Effector memory CD8-positive, alpha-beta T cell (primary cell): ENCODE results near the gene MRPL4.

Experiments used
- ATAC-seq: fragments of 150-1000 bp; cut with Tn5 transposase; replicated peaks from 2 replicates; pipeline ENCODE4 v1.10.0; 2021; ENCODE audit warnings: mild to moderate bottlenecking, moderate library complexity
- DNase-seq, 3 experiments: peaks; one replicate each; pipeline ENCODE4 v3.0.0; 2021
- H3K27ac Mint-ChIP-seq, 2 donors: one replicate each; pipeline ENCODE4 v1.8.0; 2022; ENCODE audit warnings: mild to moderate bottlenecking in 2 of 2, mixed read lengths in 2 of 2, moderate library complexity in 2 of 2
- H3K27me3 Mint-ChIP-seq, 2 donors: one replicate each; pipeline ENCODE4 v1.8.0; 2022; ENCODE audit warnings: mixed read lengths in 2 of 2
- H3K36me3 Mint-ChIP-seq: one replicate; pipeline ENCODE4 v1.8.0; 2022; ENCODE audit warnings: mild to moderate bottlenecking, moderate library complexity, mixed read lengths; ENCODE audit not compliant: insufficient read depth
- H3K4me1 Mint-ChIP-seq, 2 donors: one replicate each; pipeline ENCODE4 v1.8.0; 2022; ENCODE audit warnings: low read depth in 2 of 2, mixed read lengths in 2 of 2
- H3K4me3 Mint-ChIP-seq, 2 donors: one replicate each; pipeline ENCODE4 v1.8.0; 2022; ENCODE audit warnings: mild to moderate bottlenecking in 2 of 2, mixed read lengths in 2 of 2, moderate library complexity in 2 of 2
- H3K9me3 Mint-ChIP-seq, 2 donors: one replicate each; pipeline ENCODE4 v1.8.0; 2022; ENCODE audit warnings: mixed read lengths in 2 of 2
- total RNA-seq, 9 experiments: gene quantifications; one replicate each; lab custom pipeline; 2026; lab: John Stamatoyannopoulos, UW

Gene MRPL4
- total RNA-seq, result 12.4 to 76.9 (median 26.2) reads per million in 9 experiments

GRCh38 chr19:10251792-10252694 lies at the start of gene MRPL4:
Gene MRPL4, plus strand, starts transcription at chr19:10252214. Its CDS starts 40 bp downstream, at chr19:10252254.
- peak; percentile 94 to 96 (median 94) for DNase-seq
- Mint-ChIP-seq H3K9me3 (no peaks in the 10 kb centered on the region), H3K27me3 (no peaks in the 10 kb centered on the region), H3K4me1 (peaks cover 0 to 14% of the 10 kb centered on the region in 2 donors), H3K4me3 (peak within 1 kb of the TSS; percentile 96 to 97), H3K36me3 (peaks cover 39% of the 10 kb centered on the region), H3K27ac (peak within 1 kb of the TSS; percentile 93 to 97)
- peak; percentile 94 for ATAC-seq

- ATAC-seq (no peak), DNase-seq (no peak)
- Mint-ChIP-seq H3K9me3 (no peaks in the 10 kb centered on the region), H3K4me1 (peaks cover 2 to 6% of the 10 kb centered on the region in 2 donors), H3K4me3 (no peak overlapping the region), H3K27me3 (no peaks in the 10 kb centered on the region), H3K27ac (no peak overlapping the region), H3K36me3 (peaks cover 9% of the 10 kb centered on the region)
These were observed 48.3 kb upstream of the MRPL4 start for GRCh38 chr19:10203686-10204085.

GRCh38 chr19:10205636-10206035 lies 46.4 kb upstream of the MRPL4 start:
- H3K4me1 Mint-ChIP-seq, result no peaks in the 10 kb centered on the region
- no peaks in the 10 kb centered on the region for H3K27me3 Mint-ChIP-seq
- no peak overlapping the region for H3K27ac Mint-ChIP-seq
- DNase-seq (no peak), ATAC-seq (no peak)
- no peak overlapping the region for H3K4me3 Mint-ChIP-seq
- peaks cover 9% of the 10 kb centered on the region for H3K36me3 Mint-ChIP-seq
- no peaks in the 10 kb centered on the region for H3K9me3 Mint-ChIP-seq

GRCh38 chr19:10206226-10206885 lies 45.7 kb upstream of the MRPL4 start:
- no peak overlapping the region for H3K4me3 Mint-ChIP-seq
- no peaks in the 10 kb centered on the region for H3K9me3 Mint-ChIP-seq
- ATAC-seq (no peak), DNase-seq (no peak)
- no peaks in the 10 kb centered on the region for H3K4me1 Mint-ChIP-seq
- H3K27ac Mint-ChIP-seq, result peak overlapping the region in 1 of 2 donors; percentile 38
- no peaks in the 10 kb centered on the region for H3K27me3 Mint-ChIP-seq
- peaks cover 9% of the 10 kb centered on the region for H3K36me3 Mint-ChIP-seq

- Mint-ChIP-seq H3K4me3 (no peak overlapping the region), H3K9me3 (no peaks in the 10 kb centered on the region), H3K36me3 (peaks cover 9% of the 10 kb centered on the region), H3K27ac (peak overlapping the region in 1 of 2 donors; percentile 38), H3K27me3 (no peaks in the 10 kb centered on the region), H3K4me1 (no peaks in the 10 kb centered on the region)
- ATAC-seq (no peak), DNase-seq (no peak)
These were observed 45.0 kb upstream of the MRPL4 start for GRCh38 chr19:10207026-10207425.

- Mint-ChIP-seq H3K4me3 (no peak overlapping the region), H3K27ac (no peak overlapping the region), H3K27me3 (no peaks in the 10 kb centered on the region), H3K9me3 (no peaks in the 10 kb centered on the region), H3K36me3 (peaks cover 2% of the 10 kb centered on the region), H3K4me1 (no peaks in the 10 kb centered on the region)
- DNase-seq (no peak), ATAC-seq (no peak)
These were observed 42.7 kb upstream of the MRPL4 start for GRCh38 chr19:10209315-10209714.

GRCh38 chr19:10211061-10211460 lies 41.0 kb upstream of the MRPL4 start:
- H3K27ac Mint-ChIP-seq, result no peak overlapping the region

GRCh38 chr19:10211691-10212090 lies 40.3 kb upstream of the MRPL4 start:
- Mint-ChIP-seq H3K36me3 (peaks cover 5% of the 10 kb centered on the region), H3K4me3 (no peak overlapping the region), H3K4me1 (no peaks in the 10 kb centered on the region), H3K27ac (no peak overlapping the region), H3K27me3 (no peaks in the 10 kb centered on the region), H3K9me3 (no peaks in the 10 kb centered on the region)
- DNase-seq (no peak), ATAC-seq (no peak)

More at GRCh38 chr19:10211061-10211460, 41.0 kb upstream of the MRPL4 start:
- Mint-ChIP-seq H3K36me3 (peaks cover 5% of the 10 kb centered on the region), H3K27me3 (no peaks in the 10 kb centered on the region), H3K9me3 (no peaks in the 10 kb centered on the region), H3K4me1 (no peaks in the 10 kb centered on the region), H3K4me3 (no peak overlapping the region)
- ATAC-seq (no peak), DNase-seq (no peak)

GRCh38 chr19:10214784-10215183 lies 37.2 kb upstream of the MRPL4 start:
- Mint-ChIP-seq H3K4me1 (no peaks in the 10 kb centered on the region), H3K4me3 (no peak overlapping the region), H3K9me3 (no peaks in the 10 kb centered on the region), H3K36me3 (peaks cover 2% of the 10 kb centered on the region), H3K27me3 (no peaks in the 10 kb centered on the region), H3K27ac (no peak overlapping the region)
- no peak for ATAC-seq
- no peak for DNase-seq

- Mint-ChIP-seq H3K4me3 (no peak overlapping the region), H3K27me3 (no peaks in the 10 kb centered on the region), H3K36me3 (peaks cover 7% of the 10 kb centered on the region), H3K4me1 (peaks cover 0 to 2% of the 10 kb centered on the region in 2 donors), H3K27ac (no peak overlapping the region), H3K9me3 (no peaks in the 10 kb centered on the region)
- ATAC-seq, result no peak
- no peak for DNase-seq
These were observed 34.9 kb upstream of the MRPL4 start for GRCh38 chr19:10217085-10217484.

- peak; percentile 86 for ATAC-seq
- H3K9me3 Mint-ChIP-seq, result no peaks in the 10 kb centered on the region
- peaks cover 5 to 8% of the 10 kb centered on the region in 2 donors for H3K4me1 Mint-ChIP-seq
These were observed 32.3 kb upstream of the MRPL4 start for GRCh38 chr19:10219678-10220077.

GRCh38 chr19:10220695-10221094 lies 31.3 kb upstream of the MRPL4 start:
- Mint-ChIP-seq H3K27ac (no peak overlapping the region), H3K36me3 (peaks cover 24% of the 10 kb centered on the region), H3K4me1 (peaks cover 5 to 10% of the 10 kb centered on the region in 2 donors), H3K9me3 (no peaks in the 10 kb centered on the region), H3K4me3 (no peak overlapping the region), H3K27me3 (no peaks in the 10 kb centered on the region)
- ATAC-seq (no peak), DNase-seq (no peak)

More at GRCh38 chr19:10219678-10220077, 32.3 kb upstream of the MRPL4 start:
- H3K36me3 Mint-ChIP-seq, result peaks cover 24% of the 10 kb centered on the region
- no peaks in the 10 kb centered on the region for H3K27me3 Mint-ChIP-seq
- no peak overlapping the region for H3K27ac Mint-ChIP-seq
- peak; percentile 21 to 30 (median 21) for DNase-seq
- H3K4me3 Mint-ChIP-seq, result no peak overlapping the region

- H3K4me1 Mint-ChIP-seq, result peaks cover 11 to 14% of the 10 kb centered on the region in 2 donors
- H3K9me3 Mint-ChIP-seq, result no peaks in the 10 kb centered on the region
- peak overlapping the region in 1 of 2 donors; percentile 44 for H3K27ac Mint-ChIP-seq
- peaks cover 27% of the 10 kb centered on the region for H3K36me3 Mint-ChIP-seq
- no peak for ATAC-seq
- no peak for DNase-seq
- no peaks in the 10 kb centered on the region for H3K27me3 Mint-ChIP-seq
- no peak overlapping the region for H3K4me3 Mint-ChIP-seq
These were observed 29.7 kb upstream of the MRPL4 start for GRCh38 chr19:10222201-10222890.
